Measurements from ENCODE around the gene ANGPTL8.

ANGPTL8 gene

GRCh38 chr19:11290256-11290655 lies 50.8 kb downstream of the ANGPTL8 start:
- Mint-ChIP-seq H3K4me1 (peaks cover 26% of the 10 kb centered on the region), H3K36me3 (ENCODE audit: low read depth) (no peaks in the 10 kb centered on the region), H3K4me3 (no peak overlapping the region), H3K27me3 (ENCODE audit: low read depth, poor library complexity) (peaks cover 16% of the 10 kb centered on the region), H3K27ac (no peak overlapping the region), H3K9me3 (no peaks in the 10 kb centered on the region)
- no peak for DNase-seq
- TF ChIP-seq CTCF (IDR thresholded peaks at IDR 0.05), result no peak

GRCh38 chr19:11291415-11291814 lies 52.0 kb downstream of the ANGPTL8 start:
- no peak for TF ChIP-seq CTCF (IDR thresholded peaks at IDR 0.05)
- peaks cover 26% of the 10 kb centered on the region for H3K4me1 Mint-ChIP-seq
- no peak overlapping the region for H3K4me3 Mint-ChIP-seq
- no peak overlapping the region for H3K27ac Mint-ChIP-seq
- peaks cover 16% of the 10 kb centered on the region for H3K27me3 Mint-ChIP-seq (ENCODE audit: low read depth, poor library complexity)
- no peaks in the 10 kb centered on the region for H3K36me3 Mint-ChIP-seq (ENCODE audit: low read depth)
- DNase-seq, result no peak
- H3K9me3 Mint-ChIP-seq, result no peaks in the 10 kb centered on the region

All from nephron progenitor cell (in vitro differentiated cells).